SH-SY5Y (cell line): Measurements from ENCODE around the gene SPINT2.

Source experiments
- GATA2 ChIP-seq: IDR thresholded peaks from 2 replicates; pipeline ENCODE4 v1.6.1; 2011; ENCODE audit warnings: mild to moderate bottlenecking, low read depth, low read length
- GATA3 ChIP-seq: IDR thresholded peaks from 2 replicates; pipeline ENCODE4 v1.6.1; 2011; ENCODE audit warnings: low read depth, mild to moderate bottlenecking, low read length, moderate library complexity

SPINT2 gene

GRCh38 chr19:38277969-38278680 is 13.8 kb downstream of the SPINT2 start:
- no peak for TF ChIP-seq GATA3
- TF ChIP-seq GATA2 = no peak

- TF ChIP-seq GATA3 (no peak), GATA2 (no peak)
Observed at GRCh38 chr19:38278751-38279150, 14.4 kb downstream of the SPINT2 start.

GRCh38 chr19:38280030-38280921 is 15.9 kb downstream of the SPINT2 start:
- TF ChIP-seq GATA3 = no peak
- no peak for TF ChIP-seq GATA2

- TF ChIP-seq GATA2 = no peak
- TF ChIP-seq GATA3 = no peak
Observed at GRCh38 chr19:38281811-38282566, 17.6 kb downstream of the SPINT2 start.

GRCh38 chr19:38283271-38283670 is 18.9 kb downstream of the SPINT2 start:
- TF ChIP-seq GATA3 = no peak
- no peak for TF ChIP-seq GATA2

- TF ChIP-seq GATA2 (no peak), GATA3 (no peak)
Observed at GRCh38 chr19:38284422-38284821, 20.0 kb downstream of the SPINT2 start.

GRCh38 chr19:38285567-38285966 is 21.2 kb downstream of the SPINT2 start:
- no peak for TF ChIP-seq GATA2
- TF ChIP-seq GATA3 = no peak

GRCh38 chr19:38287604-38288003 is 23.2 kb downstream of the SPINT2 start:
- no peak for TF ChIP-seq GATA3
- TF ChIP-seq GATA2 = no peak

GRCh38 chr19:38288123-38288855 is 23.9 kb downstream of the SPINT2 start:
- TF ChIP-seq GATA3 = no peak
- no peak for TF ChIP-seq GATA2

- TF ChIP-seq GATA3 (no peak), GATA2 (no peak)
Observed at GRCh38 chr19:38289955-38290354, 25.6 kb downstream of the SPINT2 start.

- TF ChIP-seq GATA3 (no peak), GATA2 (no peak)
Observed at GRCh38 chr19:38290631-38291147, 26.3 kb downstream of the SPINT2 start.

- TF ChIP-seq GATA3 = no peak
- TF ChIP-seq GATA2 = no peak
Observed at GRCh38 chr19:38291855-38292254, 27.5 kb downstream of the SPINT2 start.

GRCh38 chr19:38293281-38293680 is 28.9 kb downstream of the SPINT2 start:
- TF ChIP-seq GATA3 (no peak), GATA2 (no peak)
